Thyroid gland (tissue), 4 donors: ENCODE data around the gene DENND2C. TPM values are rescaled to one million over a fixed set of nuclear protein-coding genes. Genes with fewer than 3 reads are reported as not detected.
A peak's percentile ranks its signal among the peaks of the same experiment; 100 is the strongest.

ENCODE experiments used
- DNase-seq, 2 donors: peaks; one replicate each; pipeline ENCODE4 v3.0.0-alpha.2; 2019
- H3K27ac ChIP-seq, 3 donors: fragments of 200-600 bp; sonication (generic); 1 replicate in 2 of 3; 2 replicates in 1 of 3; pipeline ENCODE4 v1.5.1; 2016 to 2019; ENCODE audit warnings: mild to moderate bottlenecking in 1 of 3, moderate library complexity in 1 of 3
- H3K27me3 ChIP-seq: fragments of 200-600 bp; sonication (generic); one replicate; pipeline ENCODE4 v1.5.1; 2019
- H3K36me3 ChIP-seq, 2 donors: fragments of 200-600 bp; sonication (generic); one replicate each; pipeline ENCODE4 v1.5.1; 2016 to 2019
- H3K4me1 ChIP-seq, 2 donors: fragments of 200-600 bp; sonication (generic); one replicate each; pipeline ENCODE4 v1.5.1; 2017 to 2019
- H3K4me3 ChIP-seq, 3 donors: fragments of 200-600 bp; sonication (generic); replicated peaks in 1 of 3; 1 replicate in 2 of 3; 2 replicates in 1 of 3; pipeline ENCODE4 v1.5.1; 2016; ENCODE audit warnings: mild to moderate bottlenecking in 1 of 3
- H3K9me3 ChIP-seq: fragments of 200-600 bp; sonication (generic); one replicate; pipeline ENCODE4 v1.5.1; 2017
- POLR2A ChIP-seq, 2 donors: fragments of 450-650 bp; IDR thresholded peaks; one replicate each; pipeline ENCODE4 v1.6.1; 2017; ENCODE audit warnings: antibody characterized with exemption in 2 of 2, mild to moderate bottlenecking in 2 of 2, moderate library complexity in 1 of 2
- WGBS, 2 donors: methylation state at CpG; one replicate each; pipeline ENCODE4 v1.1.5; 2017; 5-methylcytosine and 5-hydroxymethylcytosine counted together
- intact Hi-C: fragments of 100-400 bp; cut with DNase I; formaldehyde crosslinking; loops from one replicate; pipeline ENCODE4 v1.15.1; 2023
- total RNA-seq, 4 donors: library from RNA; depleted of rRNA; stranded (reverse); fragments of >200 nt; gene quantifications; one replicate each; pipeline ENCODE4 v1.2.3, GENCODE V29; 2016
- TF ChIP-seq, protein P1 (sequence below), 6 experiments: fragments of 200-600 bp in 3 of 6; fragments of 450-650 bp in 3 of 6; sonication (generic) in 3 of 6; IDR thresholded peaks; one replicate each; pipeline ENCODE4 v1.5.1; 2016 to 2019; ENCODE audit warnings: antibody characterized with exemption in 6 of 6, mild to moderate bottlenecking in 2 of 6, inconsistent platforms in 1 of 6, moderate library complexity in 1 of 6

Gene DENND2C
- total RNA-seq, 4 donors from 2014 or later: 2.6 to 3.9 (median 3.8) TPM

DNA sequence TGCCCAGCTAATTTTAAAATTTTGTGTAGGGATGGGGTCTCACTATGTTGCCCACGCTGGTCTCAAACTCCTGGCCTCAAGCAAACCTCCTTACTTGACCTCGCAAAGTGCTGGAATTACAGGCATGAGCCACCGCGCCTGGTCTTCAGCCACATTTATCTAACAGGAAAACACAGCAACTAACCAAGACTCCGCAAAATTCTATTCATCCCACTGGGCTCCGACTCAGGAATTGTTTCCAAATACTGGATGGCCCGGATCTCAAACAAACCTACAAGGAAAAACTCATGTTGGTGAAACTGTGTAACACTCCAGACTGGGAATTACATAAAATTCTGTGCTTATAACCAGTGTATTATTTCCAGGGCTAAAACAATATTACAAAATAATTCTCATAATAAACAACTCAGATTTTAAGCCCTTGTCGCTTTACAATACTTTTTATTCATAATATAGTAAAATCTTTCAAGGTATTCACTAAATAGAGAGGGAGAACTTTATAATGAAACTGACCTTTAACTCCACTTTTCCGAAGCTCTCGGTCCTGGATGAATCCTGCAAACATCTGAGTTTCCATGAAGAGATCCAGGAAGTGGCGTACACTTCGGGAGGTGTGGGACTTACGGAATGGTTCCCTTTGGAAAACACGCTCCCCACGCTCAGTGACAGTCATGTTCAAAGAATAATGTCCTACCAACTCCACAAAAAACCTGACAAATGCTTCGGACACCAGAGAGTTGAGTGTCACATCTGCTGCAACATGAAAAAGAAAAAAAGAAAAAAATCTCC, 82.5 kb downstream of the DENND2C start:
- Histone ChIP-seq H3K27ac (no peak overlapping the region), H3K4me1 (peaks cover 12 to 16% of the 10 kb centered on the region in 2 donors), H3K4me3 (no peak overlapping the region), H3K9me3 (no peaks in the 10 kb centered on the region), H3K36me3 (no peaks in the 10 kb centered on the region), H3K27me3 (no peaks in the 10 kb centered on the region)
- no peak for DNase-seq
- intact Hi-C loops: no loop called here
- 90 to 94% methylated on average over 16 of the region's 16 CpGs for WGBS, 2 donors
- TF ChIP-seq, protein P1, sequence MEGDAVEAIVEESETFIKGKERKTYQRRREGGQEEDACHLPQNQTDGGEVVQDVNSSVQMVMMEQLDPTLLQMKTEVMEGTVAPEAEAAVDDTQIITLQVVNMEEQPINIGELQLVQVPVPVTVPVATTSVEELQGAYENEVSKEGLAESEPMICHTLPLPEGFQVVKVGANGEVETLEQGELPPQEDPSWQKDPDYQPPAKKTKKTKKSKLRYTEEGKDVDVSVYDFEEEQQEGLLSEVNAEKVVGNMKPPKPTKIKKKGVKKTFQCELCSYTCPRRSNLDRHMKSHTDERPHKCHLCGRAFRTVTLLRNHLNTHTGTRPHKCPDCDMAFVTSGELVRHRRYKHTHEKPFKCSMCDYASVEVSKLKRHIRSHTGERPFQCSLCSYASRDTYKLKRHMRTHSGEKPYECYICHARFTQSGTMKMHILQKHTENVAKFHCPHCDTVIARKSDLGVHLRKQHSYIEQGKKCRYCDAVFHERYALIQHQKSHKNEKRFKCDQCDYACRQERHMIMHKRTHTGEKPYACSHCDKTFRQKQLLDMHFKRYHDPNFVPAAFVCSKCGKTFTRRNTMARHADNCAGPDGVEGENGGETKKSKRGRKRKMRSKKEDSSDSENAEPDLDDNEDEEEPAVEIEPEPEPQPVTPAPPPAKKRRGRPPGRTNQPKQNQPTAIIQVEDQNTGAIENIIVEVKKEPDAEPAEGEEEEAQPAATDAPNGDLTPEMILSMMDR (IDR thresholded peaks at IDR 0.05): no peak
- TF ChIP-seq POLR2A (IDR thresholded peaks at IDR 0.05): no peak

DNA sequence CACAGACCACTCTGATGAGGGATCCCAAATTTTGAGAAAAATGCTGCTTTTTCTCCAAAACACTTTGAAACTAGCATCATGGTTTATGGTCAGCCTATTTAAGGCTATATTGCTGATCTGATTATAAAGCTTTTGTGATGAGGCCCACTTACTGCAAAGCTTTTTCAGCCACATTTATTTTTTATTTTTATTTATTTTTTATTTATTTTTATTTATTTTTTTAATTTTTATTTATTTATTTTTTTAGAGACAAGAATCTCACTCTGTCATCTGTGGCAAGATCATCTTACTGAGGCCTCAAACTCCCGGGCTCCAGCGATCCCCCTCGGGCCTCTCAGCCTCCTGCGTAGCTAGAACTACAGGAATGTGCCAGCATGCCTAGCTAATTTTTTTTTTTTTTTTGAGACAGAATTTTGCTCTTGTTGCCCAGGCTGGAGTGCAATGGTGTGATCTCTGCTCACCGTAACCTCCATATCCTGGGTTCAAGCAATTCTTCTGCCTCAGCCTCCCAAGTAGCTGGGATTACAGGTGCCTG, 83.3 kb downstream of the DENND2C start:
- DNase-seq: no peak
- no peak overlapping the region for H3K4me3 ChIP-seq
- H3K27me3 ChIP-seq: no peaks in the 10 kb centered on the region
- WGBS, 2 donors: 93% methylated on average over 5 of the region's 5 CpGs
- TF ChIP-seq, protein P1 (IDR thresholded peaks at IDR 0.05): no peak
- no peak for TF ChIP-seq POLR2A (IDR thresholded peaks at IDR 0.05)
- H3K36me3 ChIP-seq: no peaks in the 10 kb centered on the region
- peaks cover 18 to 20% of the 10 kb centered on the region in 2 donors for H3K4me1 ChIP-seq
- intact Hi-C loops: no loop called here
- no peak overlapping the region for H3K27ac ChIP-seq
- H3K9me3 ChIP-seq: no peaks in the 10 kb centered on the region

DNA sequence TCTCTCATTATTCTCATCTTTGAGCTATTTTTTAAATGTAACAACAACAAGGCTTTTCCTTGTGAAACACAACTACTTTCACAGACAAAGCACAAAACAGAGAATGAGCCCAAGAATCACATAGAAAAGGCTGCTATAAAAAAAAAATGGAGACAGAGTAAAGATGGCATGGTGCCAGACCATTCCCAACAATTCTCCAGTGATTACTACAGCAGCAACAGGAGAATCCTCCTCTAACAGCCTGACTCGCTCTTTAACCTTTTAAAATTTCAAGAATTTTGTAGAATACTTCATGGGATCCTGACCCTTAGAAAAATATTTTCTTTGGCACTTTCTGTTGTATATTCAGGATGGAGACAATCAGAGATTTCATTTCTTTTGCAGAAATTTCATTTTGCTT, 84.6 kb downstream of the DENND2C start:
- H3K4me1 ChIP-seq: peaks cover 24 to 27% of the 10 kb centered on the region in 2 donors
- no peaks in the 10 kb centered on the region for H3K36me3 ChIP-seq
- H3K27ac ChIP-seq: peak overlapping the region in 2 of 3 donors; percentile 54 to 71
- intact Hi-C loops: no loop called here
- no peaks in the 10 kb centered on the region for H3K9me3 ChIP-seq
- DNase-seq: peak; percentile 9 to 20
- 33 to 43% methylated on average over 1 of the region's 1 CpG for WGBS, 2 donors
- TF ChIP-seq, protein P1 (IDR thresholded peaks at IDR 0.05): no peak
- no peak overlapping the region for H3K4me3 ChIP-seq
- no peaks in the 10 kb centered on the region for H3K27me3 ChIP-seq

DNA sequence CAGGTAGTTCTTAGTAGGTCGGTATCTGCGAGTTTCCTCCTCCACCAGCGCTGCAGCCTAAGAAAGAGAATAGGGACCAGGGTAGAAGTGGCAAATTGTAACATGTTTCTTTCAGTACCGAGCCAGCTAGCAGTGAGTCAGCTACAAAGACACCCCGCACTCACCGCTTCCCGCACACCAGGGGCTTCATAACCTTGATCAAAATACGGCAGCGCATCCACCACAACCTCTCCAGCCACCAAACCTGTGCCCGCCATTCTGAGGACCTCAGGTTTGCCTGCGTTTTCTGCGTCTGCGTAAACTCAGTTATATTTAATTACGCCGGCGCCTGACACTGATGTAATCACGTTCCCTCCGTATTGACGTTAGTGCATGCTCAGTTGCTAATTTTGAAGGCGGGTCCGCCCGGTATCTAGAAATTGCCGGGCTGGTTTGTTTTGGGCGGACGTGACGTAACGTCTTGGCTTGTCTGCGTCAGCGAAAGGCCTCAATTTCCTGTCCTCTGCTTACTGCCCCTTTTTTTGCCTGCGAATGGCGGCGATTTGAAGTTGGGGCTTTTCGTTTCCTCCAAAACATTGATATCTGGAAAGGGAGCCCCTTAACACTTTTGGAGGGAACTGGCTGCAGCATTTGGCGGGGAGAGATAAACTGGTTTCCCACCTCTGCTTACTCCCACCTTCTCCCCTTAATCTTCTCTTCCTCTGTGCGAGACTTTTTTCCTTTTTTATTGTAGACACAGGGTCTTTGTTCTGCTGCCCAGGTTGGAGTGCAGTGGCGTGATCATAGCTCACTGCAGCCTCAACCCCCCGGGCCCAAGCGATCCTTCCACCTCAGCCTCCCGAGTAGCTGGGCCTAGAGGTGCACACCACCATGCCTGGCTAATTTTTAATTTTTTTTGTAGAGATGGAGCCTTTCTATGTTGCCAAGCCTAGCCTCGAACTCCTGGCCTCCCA, 88.2 kb downstream of the DENND2C start, which contains the start of gene BCAS2:
BCAS2 (minus strand) TSS at position 281 of the 953 bp plus-strand sequence; CDS start at position 257, 24 bp downstream.
- peak; percentile 98 for DNase-seq
- Histone ChIP-seq H3K4me1 (peaks cover 32 to 33% of the 10 kb centered on the region in 2 donors), H3K27me3 (no peaks in the 10 kb centered on the region), H3K36me3 (peaks cover 4 to 15% of the 10 kb centered on the region in 2 donors), H3K9me3 (no peaks in the 10 kb centered on the region), H3K27ac (peak within 1 kb of the TSS; percentile 80 to 97 (median 81)), H3K4me3 (peak within 1 kb of the TSS; percentile 48 to 79 (median 58))
- WGBS, 2 donors: 3 to 5% methylated on average over 40 of the region's 40 CpGs
- TF ChIP-seq, protein P1 (IDR thresholded peaks at IDR 0.05): no peak
- TF ChIP-seq POLR2A (IDR thresholded peaks at IDR 0.05): peak in 1 of 2 donors; percentile 93
- intact Hi-C loops: loop anchor here (5.0 kb wide), 1 partner anchor 176 kb away; the partner anchor contains the start of gene CSDE1
